GM12878 (cell line): Measurements from ENCODE around the gene SAMSN1.

Experiments
- ATF2 ChIP-seq: IDR thresholded peaks from 2 replicates; pipeline ENCODE4 v1.6.1; 2012; ENCODE audit warnings: low read length, inconsistent platforms
- CEBPB ChIP-seq, 2 experiments: fragments of 150-350 bp in 1 of 2; IDR thresholded peaks; 2 replicates each; pipeline ENCODE4 v1.6.1; 2012 to 2014; ENCODE audit warnings: low read depth in 2 of 2, low read length in 2 of 2, borderline replicate concordance in 1 of 2, inconsistent platforms in 1 of 2
- CREM ChIP-seq: IDR thresholded peaks from 2 replicates; pipeline ENCODE4 v1.6.1; 2014; ENCODE audit warnings: antibody characterized with exemption, low read depth
- CTCF ChIP-seq, 3 experiments: IDR thresholded peaks in 2 of 3; conservative IDR thresholded peaks in 1 of 3; 2 replicates each; pipeline ENCODE4 v1.5.1; 2011; ENCODE audit warnings: low read depth in 3 of 3, low read length in 3 of 3, mild to moderate bottlenecking in 3 of 3, control low read depth in 2 of 3, moderate library complexity in 2 of 3, inconsistent platforms in 1 of 3, mixed read lengths in 1 of 3; ENCODE audit not compliant: control insufficient read depth in 2 of 3, insufficient read depth in 1 of 3; ENCODE audit errors: extremely low read depth in 1 of 3
- EZH2 ChIP-seq: IDR thresholded peaks from 2 replicates; pipeline ENCODE4 v1.6.1; 2012; ENCODE audit warnings: low read depth, mild to moderate bottlenecking, control low read depth, inconsistent platforms, low read length, borderline replicate concordance; ENCODE audit not compliant: control insufficient read depth
- NR2F1 ChIP-seq: fragments of 450-650 bp; conservative IDR thresholded peaks from 2 replicates; pipeline ENCODE4 v1.6.1; 2017; ENCODE audit warnings: mild to moderate bottlenecking
- ZBTB33 ChIP-seq: fragments of 450-650 bp; IDR thresholded peaks from 2 replicates; pipeline ENCODE4 v1.6.1; 2017; ENCODE audit warnings: mild to moderate bottlenecking
- ZNF384 ChIP-seq: IDR thresholded peaks from 2 replicates; pipeline ENCODE4 v1.6.1; 2012; ENCODE audit warnings: low read depth, mild to moderate bottlenecking, low read length, improper control_type of control experiment, borderline replicate concordance

GRCh38 chr21:14585122-14585521 is 39.0 kb upstream of the SAMSN1 start:
- TF ChIP-seq EZH2 (no peak), ATF2 (no peak), CREM (no peak), ZNF384 (no peak), CTCF (IDR thresholded peaks at IDR 0.05 in 2 of 3, conservative IDR thresholded peaks at IDR 0.05 in 1 of 3; ENCODE audit: control insufficient read depth in 2 of 3, extremely low read depth in 1 of 3, insufficient read depth in 1 of 3, low read depth in 3 of 3, low read length in 3 of 3) (no peak), ZBTB33 (no peak), NR2F1 (no peak), CEBPB (IDR thresholded peaks at IDR 0.05; ENCODE audit: borderline replicate concordance in 1 of 2, low read depth in 2 of 2, low read length in 2 of 2) (no peak)
